Mononuclear cell (primary cell): ENCODE data around the gene NANS. TPM values are rescaled to one million over a fixed set of nuclear protein-coding genes. Genes with fewer than 3 reads are reported as not detected.
"Not testable (repeated sequence)": the region's sequence is repeated elsewhere in the genome, so short reads cannot be mapped to it uniquely, and the experiment has no call there.

Experiments
- H3K27me3 ChIP-seq: 2 replicates; pipeline ENCODE4 v1.6.0; 2011; ENCODE audit warnings: low read length, control low read depth; ENCODE audit not compliant: insufficient read depth
- H3K4me1 ChIP-seq: 2 replicates; pipeline ENCODE4 v1.5.1; 2011; ENCODE audit warnings: mild to moderate bottlenecking, low read length, control low read depth; ENCODE audit not compliant: insufficient read depth
- H3K4me3 ChIP-seq: 2 replicates; pipeline ENCODE4 v1.5.1; 2011; ENCODE audit warnings: mild to moderate bottlenecking, low read length, moderate library complexity
- H3K9me3 ChIP-seq: 2 replicates; pipeline ENCODE4 v1.5.1; 2011; ENCODE audit warnings: low read depth, mild to moderate bottlenecking, control low read depth, low read length
- total RNA-seq: library from RNA; depleted of rRNA; stranded (reverse); fragments of >200 nt; gene quantifications from one replicate; pipeline ENCODE4 v1.2.3, GENCODE V29; 2012

NANS gene, protein sequence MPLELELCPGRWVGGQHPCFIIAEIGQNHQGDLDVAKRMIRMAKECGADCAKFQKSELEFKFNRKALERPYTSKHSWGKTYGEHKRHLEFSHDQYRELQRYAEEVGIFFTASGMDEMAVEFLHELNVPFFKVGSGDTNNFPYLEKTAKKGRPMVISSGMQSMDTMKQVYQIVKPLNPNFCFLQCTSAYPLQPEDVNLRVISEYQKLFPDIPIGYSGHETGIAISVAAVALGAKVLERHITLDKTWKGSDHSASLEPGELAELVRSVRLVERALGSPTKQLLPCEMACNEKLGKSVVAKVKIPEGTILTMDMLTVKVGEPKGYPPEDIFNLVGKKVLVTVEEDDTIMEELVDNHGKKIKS
- total RNA-seq, result 41.1 TPM

DNA sequence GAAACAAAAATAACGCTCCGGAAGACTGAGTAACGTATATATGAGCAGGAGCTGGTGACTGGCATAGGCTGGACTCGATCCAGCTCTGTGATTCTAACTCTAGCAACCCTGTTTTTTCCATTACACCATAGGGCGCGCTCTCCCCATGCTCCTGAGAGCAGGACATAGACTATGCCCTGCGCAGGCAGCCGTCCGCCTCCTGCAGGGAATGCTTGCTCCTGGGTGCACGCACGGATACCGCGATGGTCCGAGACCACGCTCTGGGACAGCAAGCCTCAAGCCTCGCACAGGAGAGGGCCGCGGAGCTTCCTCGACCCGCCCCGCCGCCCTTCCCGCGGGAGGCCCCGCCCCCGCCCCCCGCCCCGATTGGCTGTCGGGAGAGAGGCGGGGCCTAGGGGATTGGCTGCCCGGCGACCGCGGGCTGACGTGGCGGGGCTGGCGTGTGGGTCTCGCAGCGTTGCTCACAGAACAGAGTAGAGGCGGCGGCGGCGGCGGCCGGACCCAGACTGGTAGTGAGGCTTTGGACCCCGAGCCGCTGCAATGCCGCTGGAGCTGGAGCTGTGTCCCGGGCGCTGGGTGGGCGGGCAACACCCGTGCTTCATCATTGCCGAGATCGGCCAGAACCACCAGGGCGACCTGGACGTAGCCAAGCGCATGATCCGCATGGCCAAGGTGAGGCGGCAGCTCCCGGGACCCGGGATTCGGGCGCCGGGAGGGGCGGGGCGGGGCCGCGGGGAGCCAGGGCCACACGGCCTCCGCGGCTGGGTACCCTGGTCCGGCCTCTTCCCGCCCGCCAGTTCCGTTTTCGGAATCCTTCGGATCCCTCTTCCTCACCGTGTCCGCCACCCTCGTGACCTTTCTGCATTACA lies at the start of gene NANS:
Gene NANS (plus strand): TSS at position 464 of the 869 bp plus-strand sequence. CDS start 77 bp downstream, at position 541.
- Histone ChIP-seq H3K9me3 (no peaks in the 10 kb centered on the region), H3K4me3 (peak within 1 kb of the TSS; percentile 72), H3K4me1 (peaks cover 25% of the 10 kb centered on the region), H3K27me3 (no peaks in the 10 kb centered on the region)

DNA sequence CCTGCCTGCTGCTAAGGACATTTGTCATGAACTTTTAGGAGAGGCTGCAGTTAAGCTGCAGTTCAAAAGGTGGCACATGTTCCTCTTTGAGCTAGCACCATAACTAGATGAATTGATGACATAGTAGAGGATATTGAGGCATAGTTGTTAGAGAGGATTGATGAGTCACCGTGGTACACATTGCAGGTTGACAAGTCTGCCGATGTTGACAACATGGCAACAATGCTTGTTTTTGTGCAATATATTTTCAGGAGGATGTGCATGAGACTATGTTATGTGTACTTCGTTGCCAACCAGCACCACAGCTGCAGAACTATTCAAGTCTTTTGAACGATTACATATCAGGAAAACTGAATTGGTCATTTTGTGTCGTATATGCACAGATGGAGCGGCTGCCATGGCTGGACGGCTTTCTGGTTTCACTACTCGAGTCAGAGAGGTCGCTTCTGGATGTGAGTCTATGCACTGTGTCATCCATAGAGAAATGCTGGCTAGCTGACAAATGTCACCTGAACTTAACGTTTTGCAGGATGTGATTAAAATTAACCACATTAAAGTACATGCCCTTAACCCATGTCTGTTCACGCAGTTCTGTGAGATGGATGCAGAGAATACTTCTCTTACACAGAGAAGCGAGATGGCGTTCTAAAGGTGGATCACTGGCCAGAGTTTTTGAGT lies 49.1 kb upstream of the NANS start:
- Histone ChIP-seq H3K27me3 (no peaks in the 10 kb centered on the region), H3K4me3 (no peak overlapping the region), H3K4me1 (peaks cover 15% of the 10 kb centered on the region), H3K9me3 (no peaks in the 10 kb centered on the region)

DNA sequence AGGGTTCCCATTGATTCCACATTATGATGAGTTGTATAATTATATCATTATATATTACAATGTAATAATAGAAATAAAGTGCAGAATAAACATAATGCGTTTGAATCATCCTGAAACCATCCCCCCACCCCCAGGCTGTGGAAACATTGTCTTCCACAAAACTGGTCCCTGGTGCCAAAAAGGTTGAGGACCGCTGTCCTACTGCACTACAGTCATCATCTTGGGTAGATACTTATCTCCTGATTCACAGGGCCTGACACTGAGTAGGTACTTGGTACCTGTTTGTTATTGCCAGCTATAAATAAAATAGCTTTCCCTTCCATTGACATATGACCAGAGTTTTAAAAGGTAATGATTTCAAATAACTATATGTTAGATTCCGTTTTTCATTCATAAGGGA lies 47.8 kb upstream of the NANS start:
- no peaks in the 10 kb centered on the region for H3K9me3 ChIP-seq
- H3K4me3 ChIP-seq, result no peak overlapping the region
- H3K27me3 ChIP-seq, result no peaks in the 10 kb centered on the region
- H3K4me1 ChIP-seq, result peaks cover 12% of the 10 kb centered on the region

DNA sequence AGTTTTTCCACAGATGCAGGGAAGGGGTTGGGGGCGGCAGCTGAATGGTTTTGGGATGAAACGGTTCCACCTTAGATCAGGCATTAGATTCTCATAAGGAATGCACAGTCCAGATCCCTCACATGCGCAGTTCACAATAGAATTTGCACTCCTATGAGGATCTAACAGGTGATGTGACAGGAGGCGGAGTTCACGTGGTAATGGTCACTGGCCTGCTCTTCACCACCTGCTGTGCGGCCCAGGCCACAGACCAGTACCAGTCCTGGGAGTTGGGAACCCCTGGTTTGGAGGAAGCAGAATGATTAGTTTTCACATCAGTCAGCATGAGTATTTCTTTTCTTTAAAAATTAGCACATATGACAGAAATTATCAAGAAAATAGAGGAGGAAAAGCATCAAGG lies 47.1 kb upstream of the NANS start:
- Histone ChIP-seq H3K27me3 (no peaks in the 10 kb centered on the region), H3K9me3 (no peaks in the 10 kb centered on the region), H3K4me3 (no peak overlapping the region), H3K4me1 (peaks cover 12% of the 10 kb centered on the region)

DNA sequence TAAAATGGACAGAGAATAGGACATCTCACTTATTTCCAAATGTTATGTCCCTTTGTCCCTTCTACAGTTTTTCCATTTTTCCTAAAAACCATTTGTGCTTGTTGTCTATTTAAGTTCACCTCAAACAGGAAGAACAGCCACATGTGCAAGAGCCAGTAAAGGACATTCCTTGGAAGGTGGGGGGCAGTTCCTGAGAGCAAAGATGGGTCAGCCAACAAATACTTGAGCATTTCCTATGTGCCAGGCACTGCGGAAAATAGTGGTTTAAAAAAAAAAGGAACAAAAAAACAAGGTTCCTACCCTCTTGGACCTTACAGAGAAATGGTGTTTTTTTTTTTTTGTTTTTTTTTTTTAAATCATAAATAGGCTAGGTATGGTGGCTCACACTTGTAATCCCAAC lies 46.6 kb upstream of the NANS start:
- Histone ChIP-seq H3K9me3 (no peaks in the 10 kb centered on the region), H3K27me3 (no peaks in the 10 kb centered on the region), H3K4me3 (no peak overlapping the region), H3K4me1 (peaks cover 12% of the 10 kb centered on the region)

DNA sequence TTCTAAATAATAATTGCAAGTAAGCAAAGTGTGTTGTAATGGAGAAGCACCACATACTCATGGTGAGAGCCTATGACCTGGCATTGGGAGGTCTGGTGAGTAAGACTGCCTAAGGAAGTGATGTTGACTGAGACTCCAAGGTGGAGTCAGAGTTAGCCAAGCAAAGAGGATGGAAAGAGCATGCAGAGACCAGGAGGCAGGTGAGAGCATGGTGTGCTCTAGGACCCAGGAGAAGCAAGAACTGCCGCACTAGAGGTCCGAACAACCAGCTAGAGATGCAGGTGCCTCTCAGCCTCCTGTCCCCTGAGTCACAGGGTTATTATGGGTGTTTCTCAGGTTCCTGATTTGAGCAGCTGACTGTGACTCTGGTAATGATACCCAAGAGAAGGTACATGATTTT lies 46.1 kb upstream of the NANS start:
- Histone ChIP-seq H3K27me3 (no peaks in the 10 kb centered on the region), H3K4me1 (peaks cover 12% of the 10 kb centered on the region), H3K4me3 (no peak overlapping the region), H3K9me3 (no peaks in the 10 kb centered on the region)

DNA sequence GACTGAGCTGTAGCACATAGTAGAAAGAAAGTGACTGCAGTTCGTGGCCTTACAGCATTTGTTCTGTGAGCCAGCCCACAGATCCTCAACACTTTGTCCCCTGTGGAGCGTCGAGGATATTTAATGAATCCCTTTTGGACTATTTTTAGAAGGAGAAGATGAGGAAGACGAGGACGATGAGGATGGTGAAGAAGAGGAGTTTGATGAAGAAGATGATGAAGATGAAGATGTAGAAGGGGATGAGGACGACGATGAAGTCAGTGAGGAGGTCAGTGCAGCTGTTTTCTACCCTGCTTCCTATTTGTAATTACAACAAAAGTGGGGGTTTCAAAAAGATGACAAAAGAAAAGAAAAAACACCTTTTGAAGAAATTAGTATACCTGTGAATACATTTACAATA lies 45.4 kb upstream of the NANS start:
- peaks cover 12% of the 10 kb centered on the region for H3K4me1 ChIP-seq
- H3K27me3 ChIP-seq, result no peaks in the 10 kb centered on the region
- H3K9me3 ChIP-seq, result no peaks in the 10 kb centered on the region
- H3K4me3 ChIP-seq, result no peak overlapping the region

DNA sequence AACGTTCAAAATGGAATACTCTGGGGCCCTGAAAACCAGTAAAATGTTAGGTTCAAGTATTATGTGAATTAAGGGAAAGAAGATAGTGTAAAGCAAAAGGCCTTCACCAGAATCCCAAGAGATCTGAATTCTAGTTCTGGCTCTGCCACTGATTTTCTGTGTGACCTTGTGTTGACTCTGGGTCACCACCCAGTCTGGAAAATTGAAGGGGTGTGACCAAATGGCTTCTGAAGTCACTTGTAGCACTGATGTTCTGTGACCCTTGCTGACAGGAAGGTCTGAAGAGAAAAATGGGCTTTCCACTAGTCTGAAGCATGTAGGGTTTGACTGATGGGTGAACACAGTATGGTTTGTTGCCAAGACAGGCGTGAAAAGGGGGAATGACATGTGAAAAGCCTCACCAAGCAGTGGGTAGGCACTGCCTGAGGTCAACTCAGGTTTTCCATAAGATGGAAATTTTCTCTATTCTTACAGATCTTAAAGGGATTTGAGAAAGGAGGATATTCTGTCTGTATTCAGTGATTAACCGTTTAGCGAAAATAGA lies 40.3 kb upstream of the NANS start:
- Histone ChIP-seq H3K4me1 (no peaks in the 10 kb centered on the region), H3K27me3 (no peaks in the 10 kb centered on the region)

DNA sequence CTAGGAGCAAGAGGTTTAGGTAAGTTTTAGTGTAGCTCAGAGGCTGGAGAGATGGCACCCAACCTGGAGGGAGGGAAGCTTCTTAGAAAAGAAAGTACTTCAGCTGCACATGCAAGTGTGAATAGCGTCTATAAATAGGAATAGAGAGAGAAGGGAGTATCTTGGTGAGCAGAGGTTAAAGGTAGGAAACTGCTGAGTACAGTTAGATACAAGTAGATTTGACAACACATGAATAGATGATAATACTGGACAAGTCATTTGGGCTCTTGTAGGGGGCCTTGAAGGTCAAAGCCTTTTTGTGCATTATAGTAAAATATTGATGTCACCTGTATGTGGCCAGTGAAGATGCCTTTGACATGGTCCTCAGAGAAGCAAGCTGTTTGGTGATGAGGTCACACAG lies 39.2 kb upstream of the NANS start:
- Histone ChIP-seq H3K9me3 (no peaks in the 10 kb centered on the region), H3K27me3 (no peaks in the 10 kb centered on the region), H3K4me3 (no peak overlapping the region), H3K4me1 (no peaks in the 10 kb centered on the region)

More for the DNA sequence above, 40.3 kb upstream of the NANS start:
- H3K9me3 ChIP-seq, result no peaks in the 10 kb centered on the region
- H3K4me3 ChIP-seq, result no peak overlapping the region

DNA sequence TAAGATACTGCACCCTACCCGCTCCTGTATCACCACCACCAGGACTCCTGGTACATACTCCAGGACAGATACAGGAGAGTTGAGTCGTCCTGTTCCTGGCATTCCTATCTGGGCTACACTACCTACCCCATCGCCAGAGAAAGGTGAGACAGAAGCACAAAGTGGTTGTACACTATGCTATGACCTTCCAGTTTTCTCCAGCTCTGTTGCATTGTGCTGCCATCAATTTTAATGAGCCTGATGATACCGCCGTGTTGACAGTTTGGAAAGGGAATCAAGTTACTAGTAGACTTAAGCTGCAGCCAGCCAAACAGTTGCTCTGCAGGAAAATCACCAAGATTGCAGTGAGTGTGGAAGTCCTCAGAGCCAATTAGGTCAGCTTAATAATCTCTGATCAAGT lies 38.2 kb upstream of the NANS start:
- H3K4me3 ChIP-seq, result no peak overlapping the region
- no peaks in the 10 kb centered on the region for H3K4me1 ChIP-seq
- no peaks in the 10 kb centered on the region for H3K27me3 ChIP-seq
- H3K9me3 ChIP-seq, result no peaks in the 10 kb centered on the region

DNA sequence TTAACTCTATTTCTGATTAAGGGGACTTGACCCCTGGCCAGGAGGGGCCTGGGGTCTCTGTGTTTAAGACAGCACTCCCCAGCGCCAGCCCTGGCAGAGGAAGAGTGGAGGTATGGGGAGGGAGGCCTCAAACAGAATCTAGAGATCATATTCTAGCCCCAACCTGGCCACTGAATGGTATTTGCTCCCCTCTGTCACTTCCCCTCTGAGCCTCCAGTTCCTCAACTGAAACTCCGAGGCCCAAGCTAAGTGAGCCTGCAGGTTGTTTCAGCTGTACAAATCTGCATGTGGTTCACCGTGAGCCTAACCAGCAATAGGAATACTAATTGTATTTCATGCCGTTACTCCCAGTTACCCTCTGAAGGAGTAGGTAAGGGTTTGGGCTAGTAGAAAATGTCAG lies 37.4 kb upstream of the NANS start:
- H3K4me1 ChIP-seq, result peaks cover 4% of the 10 kb centered on the region
- H3K9me3 ChIP-seq, result no peaks in the 10 kb centered on the region
- no peak overlapping the region for H3K4me3 ChIP-seq
- no peaks in the 10 kb centered on the region for H3K27me3 ChIP-seq

DNA sequence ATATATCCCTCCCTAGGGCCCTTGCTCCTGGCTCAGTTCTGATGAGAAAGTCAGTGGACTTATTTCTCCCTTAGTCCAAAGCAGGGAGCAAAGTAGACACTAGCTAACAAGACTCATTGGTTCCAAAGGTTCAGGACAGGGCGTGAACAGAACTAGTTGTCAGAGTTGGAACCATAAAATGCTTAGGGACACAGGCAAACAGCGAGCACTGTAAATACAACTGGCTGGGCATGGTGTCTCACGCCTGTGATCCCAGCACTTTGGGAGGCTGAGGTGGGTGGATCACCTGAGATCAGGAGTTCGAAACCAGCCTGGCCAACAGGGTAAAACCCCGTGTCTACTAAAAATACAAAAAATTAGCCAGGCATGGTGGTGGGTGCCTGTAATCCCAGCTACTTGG lies 36.7 kb upstream of the NANS start:
- H3K4me1 ChIP-seq, H3K9me3 ChIP-seq, H3K27me3 ChIP-seq, H3K4me3 ChIP-seq: not testable (repeated sequence)

DNA sequence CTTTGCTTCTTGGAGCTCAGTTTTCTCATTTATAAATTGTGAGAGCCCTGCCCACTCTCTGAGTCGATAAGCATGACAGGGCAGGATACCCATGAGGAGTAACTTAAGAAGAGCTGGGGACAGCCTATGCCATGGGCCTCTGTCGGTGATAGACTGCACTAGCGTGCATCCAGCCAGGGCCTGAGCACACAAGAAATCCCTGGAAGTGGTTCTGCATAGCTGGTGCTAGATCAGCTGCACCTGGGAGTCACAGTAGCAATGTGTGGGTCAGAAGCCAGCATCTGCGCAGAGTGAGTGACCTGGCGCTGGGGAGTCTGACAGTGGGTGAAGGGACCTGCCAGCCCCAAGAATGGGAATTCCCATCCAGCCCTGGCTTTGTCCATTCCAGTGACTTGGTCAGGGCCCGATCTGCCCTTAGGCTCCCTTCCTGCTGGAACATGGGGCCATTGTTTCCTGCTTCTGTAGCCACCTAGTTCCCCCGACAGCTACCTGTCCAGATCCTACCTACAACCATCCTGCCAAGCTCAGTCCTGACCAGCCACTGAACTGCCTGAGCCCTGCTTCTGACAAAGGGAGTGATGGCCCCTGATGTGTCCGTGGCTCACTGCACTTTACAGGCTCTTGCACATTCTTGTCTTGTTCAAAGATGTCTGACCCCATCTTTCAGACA lies 35.9 kb upstream of the NANS start:
- H3K4me3 ChIP-seq, result no peak overlapping the region
- no peaks in the 10 kb centered on the region for H3K9me3 ChIP-seq
- H3K27me3 ChIP-seq, result no peaks in the 10 kb centered on the region
- peaks cover 5% of the 10 kb centered on the region for H3K4me1 ChIP-seq

DNA sequence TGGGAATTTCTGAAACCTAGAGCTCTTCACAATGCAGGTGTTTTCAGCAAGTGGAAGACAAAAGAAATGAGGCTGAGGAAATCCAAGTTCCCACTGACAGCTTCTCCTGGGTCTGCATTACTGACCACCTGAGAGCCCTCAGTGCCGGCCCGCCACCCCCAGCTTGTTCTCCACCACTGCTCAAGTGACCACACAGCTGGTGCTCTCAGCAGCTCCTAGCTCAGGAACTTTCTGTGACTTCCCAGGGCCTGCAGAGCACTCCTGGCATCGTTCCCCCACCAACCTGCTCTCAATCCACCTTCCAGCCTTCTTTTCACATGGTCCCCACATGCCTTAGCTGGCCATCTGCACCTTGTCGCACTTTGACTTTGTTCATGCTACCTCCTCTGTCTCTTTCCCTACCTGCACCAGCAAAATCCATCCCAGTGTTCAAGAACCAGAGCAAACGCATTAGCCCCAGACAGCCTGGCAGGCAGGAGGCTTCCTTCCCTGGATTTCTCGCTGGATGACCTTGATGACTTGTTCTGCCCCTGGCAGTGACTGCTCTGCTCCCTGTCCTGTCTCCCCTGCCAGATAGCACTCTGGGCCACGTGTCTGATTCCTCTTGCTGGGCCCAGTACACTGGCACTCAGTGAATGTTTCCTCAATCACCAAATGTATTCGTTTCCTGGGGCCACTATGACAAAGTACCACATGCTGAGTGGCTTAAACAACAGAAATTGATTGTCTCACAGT lies 35.1 kb upstream of the NANS start:
- peaks cover 5% of the 10 kb centered on the region for H3K4me1 ChIP-seq
- no peaks in the 10 kb centered on the region for H3K9me3 ChIP-seq
- H3K4me3 ChIP-seq, result no peak overlapping the region
- no peaks in the 10 kb centered on the region for H3K27me3 ChIP-seq
